HCT116 (cell line): ENCODE data around the gene FBXO31. TPM values are rescaled to one million over a fixed set of nuclear protein-coding genes. Genes with fewer than 3 reads are reported as not detected.

Experiments
- ATAC-seq: fragments of 200-7000 bp; cut with Tn5 transposase; 2 replicates; pipeline ENCODE4 v1.9.1; 2020; ENCODE audit warnings: mild to moderate bottlenecking, moderate library complexity
- BruUV-seq: library from RNA; stranded (reverse); fragments of 400-500 nt; replicated peaks from 2 replicates; lab custom pipeline; 2021; lab: Mats Ljungman, UMichigan
- CTCF ChIA-PET: fragments of 300-600 bp; sonication (Branson Sonifier 250); formaldehyde crosslinking; loops from one replicate; lab custom pipeline; 2021; ENCODE audit warnings: antibody characterized with exemption; lab: Charles Lee
- POLR2A ChIA-PET: fragments of 300-600, 350-600 bp; sonication (Branson Sonifier 250); formaldehyde crosslinking; loops from one replicate; lab custom pipeline; 2021; ENCODE audit warnings: antibody characterized with exemption; lab: Charles Lee
- RAD21 ChIA-PET, 2 experiments: fragments of 300-600 bp; sonication (Branson Sonifier 250); formaldehyde crosslinking; loops; one replicate each; lab custom pipeline; 2023; ENCODE audit warnings: low total read pairs in 2 of 2; ENCODE audit not compliant: uncharacterized antibody in 2 of 2, unreplicated experiment in 2 of 2, low non-redundant PET in 1 of 2; lab: Charles Lee
- DNase-seq: peaks from one replicate; pipeline ENCODE4 v3.0.0-alpha.2; 2010; ENCODE audit warnings: low read depth, low spot score
- H2AFZ ChIP-seq: fragments of 200-600 bp; shearing (Covaris generic), sonication (generic); 2 replicates; pipeline ENCODE4 v1.6.1; 2017; ENCODE audit warnings: low read depth, mixed run types, mixed read lengths, antibody characterized with exemption, low read length; ENCODE audit not compliant: poor library complexity, severe bottlenecking
- H3K27ac ChIP-seq: 2 replicates; pipeline ENCODE4 v1.5.1; 2012; ENCODE audit warnings: low read depth, low read length
- H3K27me3 ChIP-seq: fragments of 200-600 bp; sonication (generic); 2 replicates; pipeline ENCODE4 v1.6.1; 2016; ENCODE audit warnings: mixed run types, low read length, mixed read lengths; ENCODE audit not compliant: insufficient read depth
- H3K36me3 ChIP-seq, 2 experiments: fragments of 200-500 bp in 1 of 2; fragments of 200-600 bp in 1 of 2; sonication (Bioruptor generic) in 1 of 2; sonication (generic) in 1 of 2; 2 replicates each; pipeline versions ENCODE4 v1.5.1 to v1.6.1; 2014 to 2016; ENCODE audit warnings: low read length in 2 of 2, inconsistent platforms in 1 of 2, mixed read lengths in 1 of 2, mixed run types in 1 of 2; ENCODE audit not compliant: insufficient read depth in 2 of 2, control insufficient read depth in 1 of 2
- H3K4me1 ChIP-seq, 2 experiments: fragments of 200-600 bp in 1 of 2; sonication (generic) in 1 of 2; 2 replicates each; pipeline versions ENCODE4 v1.5.1 to v1.6.1; 2012 to 2017; ENCODE audit warnings: low read length in 2 of 2, inconsistent platforms in 1 of 2, mild to moderate bottlenecking in 1 of 2, mixed read lengths in 1 of 2, mixed run types in 1 of 2, moderate library complexity in 1 of 2; ENCODE audit not compliant: insufficient read depth in 2 of 2, control insufficient read depth in 1 of 2
- H3K4me2 ChIP-seq: fragments of 200-600 bp; sonication (generic); 2 replicates; pipeline ENCODE4 v1.6.1; 2017; ENCODE audit warnings: mixed run types, low read length, mixed read lengths
- H3K4me3 ChIP-seq, 2 experiments: fragments of 200-600 bp in 1 of 2; sonication (generic) in 1 of 2; replicated peaks in 1 of 2; 2 replicates each; pipeline ENCODE4 v1.5.1; 2011 to 2016; ENCODE audit warnings: low read length in 2 of 2, control low read depth in 1 of 2, low read depth in 1 of 2, mild to moderate bottlenecking in 1 of 2, mixed read lengths in 1 of 2, mixed run types in 1 of 2
- H3K79me2 ChIP-seq: fragments of 200-600 bp; sonication (generic); 2 replicates; pipeline ENCODE4 v1.6.1; 2017; ENCODE audit warnings: mild to moderate bottlenecking, mixed run types, low read length, moderate library complexity, mixed read lengths; ENCODE audit not compliant: insufficient read depth
- H3K9ac ChIP-seq: fragments of 200-600 bp; sonication (generic); 2 replicates; pipeline ENCODE4 v1.6.1; 2016; ENCODE audit warnings: low read length, mixed read lengths
- H3K9me2 ChIP-seq: fragments of 200-600 bp; sonication (generic), shearing (Covaris generic); 2 replicates; pipeline ENCODE4 v1.6.1; 2017; ENCODE audit warnings: mixed run types, mild to moderate bottlenecking, moderate library complexity; ENCODE audit not compliant: insufficient read depth
- H3K9me3 ChIP-seq, 2 experiments: fragments of 200-500 bp in 1 of 2; fragments of 200-600 bp in 1 of 2; sonication (Bioruptor generic) in 1 of 2; sonication (generic) in 1 of 2; 2 replicates each; pipeline ENCODE4 v1.6.1; 2014 to 2017; ENCODE audit warnings: low read length in 2 of 2, mixed read lengths in 2 of 2, inconsistent platforms in 1 of 2, low read depth in 1 of 2, mild to moderate bottlenecking in 1 of 2, mixed run types in 1 of 2, moderate library complexity in 1 of 2; ENCODE audit not compliant: control insufficient read depth in 1 of 2, insufficient read depth in 1 of 2
- H4K20me1 ChIP-seq: fragments of 200-600 bp; sonication (generic), shearing (Covaris generic); 2 replicates; pipeline ENCODE4 v1.6.1; 2017; ENCODE audit warnings: mixed run types, mild to moderate bottlenecking, moderate library complexity; ENCODE audit not compliant: insufficient read depth
- REST ChIP-seq: IDR thresholded peaks from 2 replicates; pipeline ENCODE4 v1.6.1; 2012; ENCODE audit warnings: low read depth
- SIN3A ChIP-seq: IDR thresholded peaks from 2 replicates; pipeline ENCODE4 v1.6.1; 2012; ENCODE audit warnings: low read depth
- ZNF274 ChIP-seq: fragments of 200-500 bp; sonication (Bioruptor generic); IDR thresholded peaks from 2 replicates; pipeline ENCODE4 v1.6.1; 2014; ENCODE audit warnings: mild to moderate bottlenecking, low read depth, low read length, inconsistent platforms
- intact Hi-C: fragments of 100-400 bp; cut with micrococcal nuclease; formaldehyde crosslinking; loops from 2 replicates; pipeline ENCODE4 v1.10.0; 2022
- total RNA-seq: library from RNA; stranded (reverse); gene quantifications from one replicate; pipeline ENCODE4 v1.2.1, GENCODE V29; 2021; ENCODE audit not compliant: unreplicated experiment

Gene FBXO31
- total RNA-seq, 1 experiment from 2014 or later, result 52.1 TPM

- Histone ChIP-seq H3K9me3 (no peaks in the 10 kb centered on the region), H3K9ac (no peak overlapping the region), H3K27me3 (no peaks in the 10 kb centered on the region), H3K36me3 (no peaks in the 10 kb centered on the region; a peak in 1 of 4 replicates), H3K9me2 (no peaks in the 10 kb centered on the region), H2AFZ (no peak overlapping the region), H3K4me3 (peak overlapping the region; percentile 72; a peak in 3 of 4 replicates), H3K79me2 (peaks cover 34% of the 10 kb centered on the region), H3K4me1 (peaks cover 39 to 46% of the 10 kb centered on the region in 2 experiments), H4K20me1 (0 out of 2 replicates have a peak, but pooled peaks cover 7% of the 10 kb centered on the region), H3K4me2 (peak overlapping the region; percentile 87), H3K27ac (no peak overlapping the region)
- CTCF ChIA-PET, result interaction anchor here (0.7 to 1.6 kb wide), 4 partner anchors 10 to 242 kb away, joined by 3 to 24 read pairs (median 14); partner anchors contain the start of gene FBXO31
- no TSS peak for BruUV-seq
- DNase-seq (no peak), ATAC-seq (no peak)
- intact Hi-C loops, result no loop called here
- TF ChIP-seq REST (no peak), ZNF274 (no peak), SIN3A (no peak)
- RAD21 ChIA-PET, result no interaction called here
- POLR2A ChIA-PET, result interaction anchor here (0.6 to 1.7 kb wide), 6 partner anchors 9 to 284 kb away, joined by 3 to 17 read pairs (median 6); partner anchors contain the start of gene FBXO31
These were observed 10.1 kb upstream of the FBXO31 start for GRCh38 chr16:87393680-87394055.
